HEK293 (cell line): ENCODE data around the gene NFATC1.

Experiments used
- CTCF ChIA-PET: fragments of 350-600 bp; formaldehyde crosslinking; extraction: SDS; loops from one replicate; lab custom pipeline; 2021; ENCODE audit warnings: antibody characterized with exemption; lab: Yijun Ruan, JAX
- POLR2A ChIA-PET: fragments of 300-600 bp; formaldehyde crosslinking; extraction: SDS; loops from one replicate; lab custom pipeline; 2020; ENCODE audit warnings: antibody characterized with exemption, inconsistent platforms; lab: Yijun Ruan, JAX
- H3K27ac ChIP-seq: fragments of 200-500 bp; sonication (Bioruptor generic); 2 replicates; pipeline ENCODE4 v1.5.1; 2014; ENCODE audit warnings: low read depth, low read length, control low read depth, inconsistent platforms; ENCODE audit errors: extremely low read depth
- H3K36me3 ChIP-seq, 2 experiments: fragments of 200-500 bp in 1 of 2; sonication (Bioruptor generic) in 1 of 2; 1 replicate in 1 of 2; 2 replicates in 1 of 2; pipeline ENCODE4 v1.5.1; 2014 to 2017; ENCODE audit warnings: inconsistent platforms in 2 of 2, low read length in 2 of 2; ENCODE audit not compliant: control insufficient read depth in 2 of 2, insufficient read depth in 1 of 2
- H3K4me1 ChIP-seq: fragments of 200-500 bp; sonication (Bioruptor generic); 2 replicates; pipeline ENCODE4 v1.5.1; 2014; ENCODE audit warnings: mild to moderate bottlenecking, low read length, inconsistent platforms; ENCODE audit not compliant: control insufficient read depth, insufficient read depth
- H3K4me3 ChIP-seq: 2 replicates; pipeline ENCODE4 v1.5.1; 2011; ENCODE audit warnings: low read depth, mild to moderate bottlenecking, control low read depth, low read length, moderate library complexity
- H3K9me3 ChIP-seq: fragments of 200-500 bp; sonication (Bioruptor generic); 2 replicates; pipeline ENCODE4 v1.5.1; 2014; ENCODE audit warnings: low read depth, low read length, inconsistent platforms; ENCODE audit not compliant: control insufficient read depth, insufficient read depth
- BCL11A ChIP-seq: fragments of 450-650 bp; formaldehyde crosslinking; IDR thresholded peaks from 2 replicates; pipeline ENCODE4 v1.5.1; 2016; ENCODE audit warnings: low read depth, missing biosample characterization, missing genetic modification characterization
- GLIS2 ChIP-seq: fragments of 450-650 bp; formaldehyde crosslinking; IDR thresholded peaks from 2 replicates; pipeline ENCODE4 v1.5.1; 2016; ENCODE audit warnings: missing biosample characterization, missing genetic modification characterization
- HOXA7 ChIP-seq: sonication (generic); formaldehyde crosslinking; IDR thresholded peaks from 2 replicates; pipeline ENCODE4 v1.8.1; 2022; ENCODE audit warnings: missing genetic modification reagents, borderline replicate concordance
- HOXC10 ChIP-seq: sonication (generic); formaldehyde crosslinking; IDR thresholded peaks from 2 replicates; pipeline ENCODE4 v1.8.1; 2023; ENCODE audit warnings: mild to moderate bottlenecking, missing genetic modification reagents
- TCF7L2 ChIP-seq: IDR thresholded peaks from 2 replicates; pipeline ENCODE4 v1.6.1; 2011; ENCODE audit warnings: low read depth, mild to moderate bottlenecking, inconsistent platforms, low read length, moderate library complexity, borderline replicate concordance
- WT1 ChIP-seq: fragments of 450-650 bp; formaldehyde crosslinking; IDR thresholded peaks from 2 replicates; pipeline ENCODE4 v1.5.1; 2016; ENCODE audit warnings: missing biosample characterization, missing genetic modification characterization
- ZBTB1 ChIP-seq: fragments of 450-650 bp; formaldehyde crosslinking; IDR thresholded peaks from 2 replicates; pipeline ENCODE4 v1.5.1; 2016; ENCODE audit warnings: missing biosample characterization, missing genetic modification characterization
- ZNF133 ChIP-seq: fragments of 450-650 bp; formaldehyde crosslinking; IDR thresholded peaks from 2 replicates; pipeline ENCODE4 v1.5.1; 2016; ENCODE audit warnings: missing biosample characterization, missing genetic modification characterization
- ZNF292 ChIP-seq: fragments of 450-650 bp; formaldehyde crosslinking; IDR thresholded peaks from 2 replicates; pipeline ENCODE4 v1.5.1; 2016; ENCODE audit warnings: low read depth, missing biosample characterization, missing genetic modification characterization, borderline replicate concordance
- ZNF37A ChIP-seq: fragments of 450-650 bp; IDR thresholded peaks from 2 replicates; pipeline ENCODE4 v1.5.1; 2018; ENCODE audit warnings: missing biosample characterization, missing genetic modification characterization
- ZNF391 ChIP-seq: fragments of 450-650 bp; formaldehyde crosslinking; IDR thresholded peaks from 2 replicates; pipeline ENCODE4 v1.5.1; 2016; ENCODE audit warnings: low read depth, missing biosample characterization, missing genetic modification characterization, borderline replicate concordance
- ZNF404 ChIP-seq: fragments of 450-650 bp; formaldehyde crosslinking; IDR thresholded peaks from 2 replicates; pipeline ENCODE4 v1.5.1; 2017; ENCODE audit warnings: missing biosample characterization, missing genetic modification characterization
- ZNF488 ChIP-seq: fragments of 450-650 bp; formaldehyde crosslinking; IDR thresholded peaks from 2 replicates; pipeline ENCODE4 v1.5.1; 2016; ENCODE audit warnings: missing biosample characterization, missing genetic modification characterization
- ZNF600 ChIP-seq: fragments of 450-650 bp; formaldehyde crosslinking; IDR thresholded peaks from 2 replicates; pipeline ENCODE4 v1.5.1; 2016; ENCODE audit warnings: missing biosample characterization, missing genetic modification characterization
- ZNF629 ChIP-seq: fragments of 450-650 bp; formaldehyde crosslinking; IDR thresholded peaks from 2 replicates; pipeline ENCODE4 v1.5.1; 2017; ENCODE audit warnings: missing biosample characterization, missing genetic modification characterization
- ZNF654 ChIP-seq: fragments of 450-650 bp; formaldehyde crosslinking; IDR thresholded peaks from 2 replicates; pipeline ENCODE4 v1.5.1; 2016; ENCODE audit warnings: low read depth, missing biosample characterization, missing genetic modification characterization
- ZNF747 ChIP-seq: fragments of 450-650 bp; formaldehyde crosslinking; IDR thresholded peaks from 2 replicates; pipeline ENCODE4 v1.5.1; 2016; ENCODE audit warnings: missing biosample characterization, missing genetic modification characterization
- ZNF777 ChIP-seq: fragments of 450-650 bp; formaldehyde crosslinking; IDR thresholded peaks from 2 replicates; pipeline ENCODE4 v1.5.1; 2017; ENCODE audit warnings: missing biosample characterization, missing genetic modification characterization, borderline replicate concordance
- ZNF792 ChIP-seq: fragments of 450-650 bp; formaldehyde crosslinking; IDR thresholded peaks from 2 replicates; pipeline ENCODE4 v1.5.1; 2016; ENCODE audit warnings: missing biosample characterization, missing genetic modification characterization
- ZSCAN4 ChIP-seq: fragments of 450-650 bp; formaldehyde crosslinking; IDR thresholded peaks from 2 replicates; pipeline ENCODE4 v1.5.1; 2017; ENCODE audit warnings: missing biosample characterization, missing genetic modification characterization
- TF ChIP-seq, protein P1 (sequence below): fragments of 450-650 bp; formaldehyde crosslinking; IDR thresholded peaks from 2 replicates; pipeline ENCODE4 v1.5.1; 2016; ENCODE audit warnings: missing biosample characterization, missing genetic modification characterization, borderline replicate concordance
- TF ChIP-seq, protein P2 (sequence below): fragments of 450-650 bp; formaldehyde crosslinking; IDR thresholded peaks from 2 replicates; pipeline ENCODE4 v1.5.1; 2016; ENCODE audit warnings: missing biosample characterization, missing genetic modification characterization, low read depth
- TF ChIP-seq, protein P3 (sequence below): fragments of 450-650 bp; formaldehyde crosslinking; IDR thresholded peaks from 2 replicates; pipeline ENCODE4 v1.5.1; 2016; ENCODE audit warnings: missing biosample characterization, missing genetic modification characterization

The NFATC1 gene

GRCh38 chr18:79385708-79386341, 9.9 kb upstream of the NFATC1 start (continued):
- TF ChIP-seq, protein P1, sequence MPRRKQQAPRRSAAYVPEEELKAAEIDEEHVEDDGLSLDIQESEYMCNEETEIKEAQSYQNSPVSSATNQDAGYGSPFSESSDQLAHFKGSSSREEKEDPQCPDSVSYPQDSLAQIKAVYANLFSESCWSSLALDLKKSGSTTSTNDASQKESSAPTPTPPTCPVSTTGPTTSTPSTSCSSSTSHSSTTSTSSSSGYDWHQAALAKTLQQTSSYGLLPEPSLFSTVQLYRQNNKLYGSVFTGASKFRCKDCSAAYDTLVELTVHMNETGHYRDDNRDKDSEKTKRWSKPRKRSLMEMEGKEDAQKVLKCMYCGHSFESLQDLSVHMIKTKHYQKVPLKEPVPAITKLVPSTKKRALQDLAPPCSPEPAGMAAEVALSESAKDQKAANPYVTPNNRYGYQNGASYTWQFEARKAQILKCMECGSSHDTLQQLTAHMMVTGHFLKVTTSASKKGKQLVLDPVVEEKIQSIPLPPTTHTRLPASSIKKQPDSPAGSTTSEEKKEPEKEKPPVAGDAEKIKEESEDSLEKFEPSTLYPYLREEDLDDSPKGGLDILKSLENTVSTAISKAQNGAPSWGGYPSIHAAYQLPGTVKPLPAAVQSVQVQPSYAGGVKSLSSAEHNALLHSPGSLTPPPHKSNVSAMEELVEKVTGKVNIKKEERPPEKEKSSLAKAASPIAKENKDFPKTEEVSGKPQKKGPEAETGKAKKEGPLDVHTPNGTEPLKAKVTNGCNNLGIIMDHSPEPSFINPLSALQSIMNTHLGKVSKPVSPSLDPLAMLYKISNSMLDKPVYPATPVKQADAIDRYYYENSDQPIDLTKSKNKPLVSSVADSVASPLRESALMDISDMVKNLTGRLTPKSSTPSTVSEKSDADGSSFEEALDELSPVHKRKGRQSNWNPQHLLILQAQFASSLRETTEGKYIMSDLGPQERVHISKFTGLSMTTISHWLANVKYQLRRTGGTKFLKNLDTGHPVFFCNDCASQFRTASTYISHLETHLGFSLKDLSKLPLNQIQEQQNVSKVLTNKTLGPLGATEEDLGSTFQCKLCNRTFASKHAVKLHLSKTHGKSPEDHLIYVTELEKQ (tag by site-specific recombination) = no peak
- TF ChIP-seq ZNF391 (tag by site-specific recombination) = no peak
- TF ChIP-seq ZNF600 (tag by site-specific recombination) = no peak
- no peak for TF ChIP-seq ZNF404 (tag by site-specific recombination)
- TF ChIP-seq GLIS2 = no peak
- TF ChIP-seq, protein P2, sequence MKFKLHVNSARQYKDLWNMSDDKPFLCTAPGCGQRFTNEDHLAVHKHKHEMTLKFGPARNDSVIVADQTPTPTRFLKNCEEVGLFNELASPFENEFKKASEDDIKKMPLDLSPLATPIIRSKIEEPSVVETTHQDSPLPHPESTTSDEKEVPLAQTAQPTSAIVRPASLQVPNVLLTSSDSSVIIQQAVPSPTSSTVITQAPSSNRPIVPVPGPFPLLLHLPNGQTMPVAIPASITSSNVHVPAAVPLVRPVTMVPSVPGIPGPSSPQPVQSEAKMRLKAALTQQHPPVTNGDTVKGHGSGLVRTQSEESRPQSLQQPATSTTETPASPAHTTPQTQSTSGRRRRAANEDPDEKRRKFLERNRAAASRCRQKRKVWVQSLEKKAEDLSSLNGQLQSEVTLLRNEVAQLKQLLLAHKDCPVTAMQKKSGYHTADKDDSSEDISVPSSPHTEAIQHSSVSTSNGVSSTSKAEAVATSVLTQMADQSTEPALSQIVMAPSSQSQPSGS = no peak
- no peak for TF ChIP-seq ZNF37A (tag by site-specific recombination)
- TF ChIP-seq, all 188 proteins: peak for 0

DNA sequence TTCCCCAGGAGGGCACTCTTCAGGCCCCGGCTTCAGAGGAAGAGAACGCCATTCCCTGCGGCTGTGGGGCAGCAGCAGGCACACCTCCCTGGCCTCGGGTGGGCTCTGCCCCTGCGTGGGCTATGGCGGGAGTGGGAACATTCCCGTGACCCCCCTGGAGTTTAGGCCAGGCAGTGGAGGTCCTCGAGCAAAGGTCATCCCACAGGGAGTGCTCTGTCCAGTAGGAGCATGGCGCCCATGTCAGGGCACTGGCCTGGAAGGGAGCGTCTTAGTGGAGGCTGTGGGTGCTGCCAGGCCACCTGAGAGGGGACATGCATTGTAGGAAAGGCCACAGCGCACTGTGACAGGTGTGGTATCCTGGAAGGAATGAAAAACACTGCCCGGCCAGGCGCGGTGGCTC, 9.2 kb upstream of the NFATC1 start:
- ChIA-PET POLR2A (no interaction called here), CTCF (interaction anchor here (1.5 kb wide), 1 partner anchor 144 kb away, joined by 9 read pairs; no protein-coding TSS in a partner anchor)
- Histone ChIP-seq H3K27ac (no peak overlapping the region), H3K4me3 (no peak overlapping the region), H3K4me1 (no peaks in the 10 kb centered on the region)
- TF ChIP-seq ZNF292 (tag by site-specific recombination) = no peak
- TF ChIP-seq TCF7L2 = no peak
- TF ChIP-seq ZNF133 (tag by site-specific recombination) = no peak
- TF ChIP-seq, protein P2 = no peak
- no peak for TF ChIP-seq ZBTB1 (tag by site-specific recombination)
- TF ChIP-seq ZNF792 (tag by site-specific recombination) = no peak
- TF ChIP-seq ZNF747 = no peak
- TF ChIP-seq, protein P3, sequence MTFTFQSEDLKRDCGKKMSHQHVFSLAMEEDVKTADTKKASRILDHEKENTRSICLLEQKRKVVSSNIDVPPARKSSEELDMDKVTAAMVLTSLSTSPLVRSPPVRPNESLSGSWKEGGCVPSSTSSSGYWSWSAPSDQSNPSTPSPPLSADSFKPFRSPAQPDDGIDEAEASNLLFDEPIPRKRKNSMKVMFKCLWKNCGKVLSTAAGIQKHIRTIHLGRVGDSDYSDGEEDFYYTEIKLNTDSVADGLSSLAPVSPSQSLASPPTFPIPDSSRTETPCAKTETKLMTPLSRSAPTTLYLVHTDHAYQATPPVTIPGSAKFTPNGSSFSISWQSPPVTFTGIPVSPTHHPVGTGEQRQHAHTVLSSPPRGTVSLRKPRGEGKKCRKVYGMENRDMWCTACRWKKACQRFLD (tag by site-specific recombination) = no peak
- no peak for TF ChIP-seq ZNF37A (tag by site-specific recombination)
- no peak for TF ChIP-seq ZNF488 (tag by site-specific recombination)
- no peak for TF ChIP-seq WT1
- no peak for TF ChIP-seq ZNF629 (tag by site-specific recombination)
- no peak for TF ChIP-seq BCL11A (tag by site-specific recombination)
- TF ChIP-seq ZNF777 (tag by site-specific recombination) = no peak
- no peak for TF ChIP-seq HOXA7 (CRISPR knock-in tag)
- TF ChIP-seq HOXC10 (CRISPR knock-in tag) = no peak
- TF ChIP-seq ZSCAN4 (tag by site-specific recombination) = no peak
- no peak for TF ChIP-seq ZNF654 (tag by site-specific recombination)
- TF ChIP-seq, all 188 proteins: peak for 0
- no peaks in the 10 kb centered on the region for H3K9me3 ChIP-seq
- no peaks in the 10 kb centered on the region for H3K36me3 ChIP-seq
